ENCODE measurements around the gene EPB41L1.

The EPB41L1 gene

DNA sequence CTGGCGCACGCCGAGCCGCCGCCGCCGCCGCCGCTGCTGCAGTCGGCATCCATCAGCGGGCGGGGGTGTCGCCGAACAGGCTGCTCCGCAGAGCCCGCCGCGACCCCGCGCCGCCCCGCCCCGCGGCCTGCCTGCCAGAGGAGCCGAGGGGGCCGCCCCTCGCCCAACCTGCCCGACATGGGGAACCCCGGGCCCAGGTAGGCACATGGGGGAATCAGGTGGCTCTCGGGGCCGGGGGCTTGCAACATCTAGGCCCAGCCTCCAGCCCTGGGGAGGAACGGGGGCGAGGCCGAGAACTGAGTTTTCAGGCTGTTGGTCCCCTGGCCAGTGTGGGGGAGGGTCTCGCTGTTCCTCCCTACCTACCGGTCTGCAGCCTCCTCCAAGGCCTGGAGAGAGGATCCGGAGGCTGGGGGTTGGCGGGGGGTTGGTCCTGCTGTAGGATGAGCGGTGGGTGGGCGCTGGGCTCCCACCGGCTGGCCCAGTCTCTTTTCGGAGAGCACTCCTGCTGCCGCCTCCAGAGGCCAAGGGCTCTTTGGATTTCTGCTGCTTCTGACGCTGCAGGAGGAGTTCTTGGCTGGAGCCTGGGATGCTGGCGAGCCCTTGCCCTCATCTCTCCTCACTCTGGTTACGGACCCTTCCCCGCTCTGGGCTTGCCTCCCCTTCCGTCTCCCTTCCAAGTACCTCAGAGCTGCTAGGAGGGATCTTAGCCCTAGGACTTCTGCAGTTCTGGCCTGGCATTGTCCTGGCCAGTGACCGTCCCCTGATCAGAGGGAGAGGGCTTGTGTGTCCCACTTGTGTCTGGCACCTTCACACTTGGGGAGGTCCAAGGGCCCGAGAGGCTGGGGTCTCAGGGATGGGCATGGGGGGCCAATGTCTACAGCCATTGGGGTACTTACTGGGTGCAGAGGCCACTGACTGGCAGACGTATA, at the start of gene EPB41L1:
TSS of gene EPB41L1 (plus strand) at position 41 of the 929 bp plus-strand sequence. CDS start 19,038 bp downstream, outside the sequence.
- in situ Hi-C loops (cut with HindIII; ENCODE audit: low sequenced_read_pairs): no loop called here

DNA sequence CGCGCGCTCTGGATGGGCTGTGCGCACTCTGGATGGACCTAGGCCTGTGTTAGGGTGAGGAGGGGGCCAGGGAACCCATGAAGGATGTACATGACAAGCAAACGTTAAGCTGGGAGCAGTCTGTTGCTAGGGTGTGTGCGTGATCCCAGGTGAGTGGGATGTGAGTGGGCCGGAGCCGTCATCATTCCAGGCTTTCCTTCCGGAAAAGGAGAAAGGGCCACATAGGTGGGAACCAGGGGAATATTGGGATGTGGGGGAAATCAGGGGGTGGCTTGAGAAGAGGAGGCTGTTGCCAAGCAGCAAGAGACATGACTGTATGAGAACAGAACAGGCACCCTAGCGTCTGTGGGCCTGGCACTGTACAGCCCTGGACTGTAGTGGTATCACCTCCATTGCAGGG, 49.7 kb upstream of the EPB41L1 start:
- in situ Hi-C loops (cut with HindIII; ENCODE audit: low sequenced_read_pairs): no loop called here

DNA sequence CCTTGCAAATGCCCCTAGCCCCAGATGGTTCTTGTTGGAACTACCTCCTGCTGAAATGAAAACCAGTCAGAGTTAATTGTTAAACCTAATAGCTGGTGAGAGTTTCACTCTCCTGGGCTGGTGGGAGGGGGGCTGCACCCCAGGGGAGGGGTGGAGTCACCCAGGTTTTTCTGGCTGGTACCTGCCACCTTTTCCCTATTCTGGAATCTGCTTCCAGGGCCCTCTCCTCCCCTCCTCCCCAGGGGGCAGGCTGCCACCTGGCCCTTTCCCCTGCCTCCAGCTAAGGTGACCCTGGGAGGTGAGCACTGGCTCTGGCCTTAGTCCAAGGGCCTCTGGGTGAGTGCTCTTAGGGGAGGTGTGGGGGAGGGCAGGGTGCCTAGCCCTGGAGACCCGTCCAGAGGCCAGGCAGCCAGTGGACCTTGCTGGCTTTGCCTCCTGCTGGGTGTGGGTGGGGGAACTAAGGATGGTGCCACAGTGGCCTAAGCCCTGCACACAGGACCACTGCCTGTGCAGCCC, 48.8 kb upstream of the EPB41L1 start:
- in situ Hi-C loops (cut with HindIII; ENCODE audit: low sequenced_read_pairs): no loop called here

DNA sequence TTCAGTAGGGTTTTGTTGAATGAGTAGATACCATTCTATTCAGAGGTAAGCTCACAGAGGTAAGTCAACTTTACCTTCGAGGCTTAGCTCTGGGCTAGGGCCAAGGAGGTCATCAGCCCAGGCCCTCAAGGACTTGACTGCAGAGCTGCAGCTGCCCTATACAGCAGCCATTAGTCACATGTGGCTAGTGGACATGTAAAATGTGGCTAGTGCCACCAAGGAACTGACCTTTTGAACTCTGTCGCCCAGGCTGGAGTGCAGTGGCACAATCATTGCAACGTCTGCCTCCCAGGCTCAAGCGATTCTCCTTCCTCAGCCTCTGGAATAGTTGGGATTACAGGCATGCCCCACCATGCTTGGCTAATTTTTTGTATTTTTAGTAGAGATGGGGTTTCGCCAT, 47.9 kb upstream of the EPB41L1 start:
- in situ Hi-C loops (cut with HindIII; ENCODE audit: low sequenced_read_pairs): no loop called here

DNA sequence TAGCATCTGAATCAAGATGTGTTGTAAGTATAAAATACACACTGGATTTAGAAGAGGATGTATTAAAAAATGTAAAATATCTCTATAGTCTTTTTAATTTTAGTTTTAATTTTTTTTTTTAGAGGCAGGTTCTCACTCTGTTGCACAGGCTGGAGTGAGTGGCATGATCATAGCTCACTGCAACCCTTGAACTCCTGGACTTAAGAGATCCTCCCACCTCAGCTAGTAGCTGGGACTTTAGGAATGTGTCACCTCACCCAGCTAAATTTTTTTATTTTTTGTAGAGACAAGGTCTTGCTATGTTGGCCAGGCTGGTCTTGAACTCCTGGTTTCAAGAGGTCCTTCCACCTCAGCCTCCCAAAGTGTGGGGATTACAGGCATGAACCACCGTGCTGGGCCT, 46.7 kb upstream of the EPB41L1 start:
- in situ Hi-C loops (cut with HindIII; ENCODE audit: low sequenced_read_pairs): no loop called here

DNA sequence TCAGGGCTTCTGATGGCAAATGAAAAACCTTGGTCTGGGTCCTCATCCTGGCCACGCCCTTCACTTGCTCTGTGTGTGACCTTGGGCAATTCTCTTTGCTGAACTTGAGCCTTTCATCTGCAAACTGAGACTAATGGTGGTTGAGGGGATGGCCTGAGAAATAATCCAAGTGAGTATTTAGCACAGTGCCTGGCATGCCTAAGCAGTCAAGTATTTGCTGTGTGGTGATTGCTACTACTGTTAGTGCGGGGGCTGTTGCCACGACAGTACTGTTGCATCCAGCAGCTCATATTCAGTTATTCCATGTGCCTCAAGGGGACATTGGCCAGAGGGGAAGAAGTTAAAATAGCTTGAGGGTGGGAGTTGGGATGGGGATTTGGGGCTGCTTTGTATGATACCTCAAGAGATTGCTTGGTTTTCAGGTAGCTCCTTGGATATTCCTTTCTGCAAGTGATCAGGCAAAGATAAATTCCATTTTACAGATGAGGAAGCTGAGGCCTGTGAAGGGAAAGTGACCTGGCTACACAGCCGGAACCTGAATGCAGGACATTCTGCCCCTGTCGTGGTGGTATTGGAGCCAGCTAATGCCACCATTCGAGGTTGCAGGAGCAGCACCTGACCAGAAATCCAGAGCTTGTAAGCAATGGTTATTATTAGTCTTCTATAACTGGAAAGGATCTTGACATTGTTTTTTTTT, 45.1 kb upstream of the EPB41L1 start:
- in situ Hi-C loops (cut with HindIII; ENCODE audit: low sequenced_read_pairs): no loop called here

GRCh38 chr20:36110994-36111393, 43.5 kb upstream of the EPB41L1 start:
- in situ Hi-C loops (cut with HindIII; ENCODE audit: low sequenced_read_pairs): no loop called here

GRCh38 chr20:36112112-36112511, 42.4 kb upstream of the EPB41L1 start:
- in situ Hi-C loops (cut with HindIII; ENCODE audit: low sequenced_read_pairs): no loop called here

DNA sequence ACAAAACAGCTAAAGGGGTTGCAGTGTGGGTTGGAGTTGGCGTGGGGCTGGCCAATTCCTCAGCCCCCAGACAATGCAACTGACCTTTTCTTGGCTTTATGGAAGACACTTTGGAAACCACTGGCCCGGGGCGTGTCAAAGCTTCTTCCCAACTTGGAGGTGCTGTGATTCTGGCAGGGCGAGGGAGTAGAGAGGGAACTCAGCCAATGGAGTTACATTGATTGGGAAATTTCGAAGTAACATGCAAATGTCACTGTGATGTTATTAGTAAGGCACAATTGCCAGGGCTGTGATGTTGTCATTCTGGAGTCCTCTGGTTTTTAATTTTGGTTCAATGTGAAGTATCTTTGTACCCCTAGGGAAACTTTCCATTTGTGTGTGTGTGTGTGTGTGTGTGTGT, 41.5 kb upstream of the EPB41L1 start:
- in situ Hi-C loops (cut with HindIII; ENCODE audit: low sequenced_read_pairs): no loop called here

DNA sequence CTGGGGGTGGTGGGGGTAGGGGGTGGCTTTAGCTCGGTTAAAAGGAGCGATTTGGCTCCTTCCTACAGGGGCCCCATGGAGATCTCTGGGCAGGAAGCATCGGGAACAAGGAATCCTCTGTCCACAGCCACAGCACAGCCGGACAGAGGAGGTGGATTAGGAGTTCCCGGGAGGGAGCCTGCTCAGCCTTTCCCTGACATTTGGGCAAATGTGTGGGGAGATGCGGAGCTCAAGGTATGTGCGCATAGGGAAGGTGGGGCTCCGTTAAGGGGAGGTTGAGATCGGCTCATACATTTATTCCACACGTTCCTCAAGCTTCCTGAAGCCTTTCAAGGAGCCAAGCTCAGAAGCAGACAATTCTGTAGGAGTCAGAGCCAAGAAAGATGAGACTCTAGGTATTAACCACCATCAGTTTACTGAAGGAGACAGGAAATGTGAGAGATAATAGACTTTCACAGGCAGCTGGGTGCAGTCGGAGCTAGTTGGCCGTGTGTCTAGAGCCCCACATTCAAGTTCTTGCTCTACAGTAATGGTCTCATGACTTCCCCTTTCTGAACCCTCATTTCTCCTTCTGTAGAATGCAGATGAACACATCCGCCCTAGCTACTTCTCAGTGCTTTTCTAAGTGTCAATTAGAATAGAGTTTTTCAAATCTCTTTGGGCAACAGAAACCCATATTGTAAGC, 40.8 kb upstream of the EPB41L1 start:
- in situ Hi-C loops (cut with HindIII; ENCODE audit: low sequenced_read_pairs): no loop called here

DNA sequence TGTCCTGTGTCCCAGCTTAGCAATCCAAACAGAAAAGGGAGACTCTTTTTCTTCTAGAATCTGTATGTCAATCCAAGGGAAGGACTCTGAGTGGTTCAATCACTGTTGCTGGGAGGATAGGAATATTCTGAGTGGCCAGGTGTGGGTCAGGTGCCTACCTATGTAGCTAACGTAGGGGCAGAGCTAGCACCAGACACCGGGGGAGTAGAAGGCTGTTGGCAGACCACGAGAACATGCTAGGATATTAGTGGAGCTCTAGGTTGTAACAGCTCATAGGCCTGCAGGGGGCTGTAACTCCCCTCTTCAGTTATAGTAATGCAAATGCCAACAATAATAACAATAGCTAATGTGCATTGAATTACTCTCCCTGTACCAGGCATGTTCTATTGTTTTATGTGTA, 39.8 kb upstream of the EPB41L1 start:
- in situ Hi-C loops (cut with HindIII; ENCODE audit: low sequenced_read_pairs): no loop called here

DNA sequence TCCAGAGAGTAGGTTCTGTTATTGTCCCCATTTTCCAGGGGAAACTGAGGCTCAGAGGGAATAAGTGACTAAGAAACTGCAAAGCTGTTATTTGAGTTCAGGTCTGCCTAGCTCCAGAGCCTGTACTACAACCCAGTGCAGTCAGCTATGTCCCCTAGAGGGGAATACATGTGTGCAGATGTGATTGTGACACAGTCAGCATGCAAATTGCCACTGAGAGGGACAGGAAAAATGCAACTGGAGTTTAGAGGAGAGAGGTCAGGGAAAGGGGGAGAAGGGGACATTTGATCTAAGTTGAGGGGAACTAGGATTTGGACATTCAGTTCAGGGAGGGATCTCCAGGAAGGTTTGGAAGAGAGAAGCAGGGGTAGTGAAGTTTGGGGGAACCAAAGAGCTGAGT, 38.6 kb upstream of the EPB41L1 start:
- in situ Hi-C loops (cut with HindIII; ENCODE audit: low sequenced_read_pairs): no loop called here

DNA sequence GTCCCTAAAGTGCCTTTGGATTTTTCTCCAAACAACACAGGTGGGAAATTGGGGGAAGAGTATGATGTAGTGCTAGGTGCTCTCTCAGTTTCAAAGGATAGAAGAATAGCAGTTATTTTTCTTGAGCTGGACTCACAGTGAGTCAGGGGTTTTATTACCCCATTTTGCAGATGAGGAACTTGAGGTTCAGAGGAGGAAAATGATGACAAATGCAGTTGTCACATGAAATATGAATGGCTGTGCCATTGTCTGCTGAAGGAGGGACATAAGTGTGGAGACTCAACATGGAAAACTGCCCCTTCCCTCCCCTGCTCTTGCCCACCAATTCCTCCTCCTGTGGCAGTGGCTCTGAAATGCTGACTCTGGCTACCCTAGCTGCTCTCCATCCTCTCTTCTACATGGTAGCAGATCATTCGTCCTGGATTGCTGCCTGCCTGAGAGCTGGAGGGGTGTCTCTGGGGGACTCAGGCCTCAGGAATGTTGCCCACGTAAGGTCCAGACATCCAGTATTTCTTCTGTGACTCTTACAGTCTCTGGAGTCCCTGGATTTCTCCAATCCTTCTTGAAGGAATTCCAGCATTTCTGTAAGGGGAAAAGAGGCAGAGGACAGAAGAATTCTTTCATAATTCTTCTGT, 37.6 kb upstream of the EPB41L1 start:
- in situ Hi-C loops (cut with HindIII; ENCODE audit: low sequenced_read_pairs): no loop called here

GRCh38 chr20:36117638-36118037, 36.9 kb upstream of the EPB41L1 start:
- in situ Hi-C loops (cut with HindIII; ENCODE audit: low sequenced_read_pairs): no loop called here

GRCh38 chr20:36118371-36118770, 36.2 kb upstream of the EPB41L1 start:
- in situ Hi-C loops (cut with HindIII; ENCODE audit: low sequenced_read_pairs): no loop called here

GRCh38 chr20:36119537-36119936, 35.0 kb upstream of the EPB41L1 start:
- in situ Hi-C loops (cut with HindIII; ENCODE audit: low sequenced_read_pairs): no loop called here

- in situ Hi-C loops (cut with HindIII; ENCODE audit: low sequenced_read_pairs): no loop called here
Observed at GRCh38 chr20:36120241-36120640, 34.3 kb upstream of the EPB41L1 start.

DNA sequence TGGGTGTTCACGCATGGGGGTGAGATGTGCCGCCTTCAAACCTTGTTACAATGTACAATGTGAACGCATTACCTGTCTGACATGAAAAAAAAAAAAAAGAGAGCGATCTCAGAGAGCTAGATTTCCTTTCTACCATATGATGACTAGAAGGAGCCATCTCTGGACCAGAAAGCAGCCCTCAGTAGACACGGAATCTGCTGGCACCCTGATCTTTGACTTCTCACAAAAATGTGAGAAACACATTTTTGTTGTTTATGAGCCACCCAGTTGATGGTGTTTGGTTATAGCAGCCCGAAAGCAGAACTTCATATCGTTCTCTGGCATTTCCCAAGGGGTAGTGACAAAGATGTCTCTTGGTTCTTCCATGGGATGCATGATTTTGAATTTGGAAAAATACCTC, 33.5 kb upstream of the EPB41L1 start:
- in situ Hi-C loops (cut with HindIII; ENCODE audit: low sequenced_read_pairs): no loop called here

GRCh38 chr20:36121981-36122930, 32.3 kb upstream of the EPB41L1 start:
- in situ Hi-C loops (cut with HindIII; ENCODE audit: low sequenced_read_pairs): no loop called here

DNA sequence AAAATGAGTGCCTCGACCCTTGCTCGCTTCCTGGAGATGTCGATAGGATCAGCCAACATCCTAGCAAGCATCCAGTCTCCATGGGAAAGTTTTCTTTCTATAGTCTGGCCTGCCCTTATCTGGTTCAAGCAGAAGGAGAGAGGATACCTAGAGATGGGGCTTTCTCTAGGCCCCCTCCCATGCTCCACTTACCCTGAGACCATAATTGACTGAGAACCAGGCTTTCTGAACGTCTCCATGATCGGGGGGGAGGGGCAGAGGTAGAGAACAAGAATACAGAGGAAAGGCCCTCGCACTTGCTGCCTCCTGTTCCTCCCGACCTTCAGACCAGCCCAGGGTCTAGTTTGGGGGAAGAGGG, 31.6 kb upstream of the EPB41L1 start:
- in situ Hi-C loops (cut with HindIII; ENCODE audit: low sequenced_read_pairs): no loop called here
